Neural progenitor cell (in vitro differentiated cells): ENCODE data around the gene RCE1. TPM values are rescaled to one million over a fixed set of nuclear protein-coding genes. Genes with fewer than 3 reads are reported as not detected.

Experiments
- DNase-seq: peaks from one replicate; pipeline ENCODE4 v3.0.0-alpha.2; 2016; ENCODE audit warnings: low spot score
- H2AFZ ChIP-seq: fragments of 200-600 bp; sonication (generic); replicated peaks from 2 replicates; pipeline ENCODE4 v1.6.1; 2016; ENCODE audit warnings: antibody characterized with exemption
- H3F3A ChIP-seq: fragments of 200-600 bp; sonication (generic); 2 replicates; pipeline ENCODE4 v1.6.1; 2016; ENCODE audit warnings: antibody characterized with exemption, low read depth
- H3K27ac ChIP-seq: fragments of 200-600 bp; sonication (generic); 2 replicates; pipeline ENCODE4 v1.5.1; 2016; ENCODE audit warnings: mild to moderate bottlenecking
- H3K27me3 ChIP-seq: fragments of 200-600 bp; sonication (generic); 2 replicates; pipeline ENCODE4 v1.6.1; 2016; ENCODE audit warnings: mild to moderate bottlenecking, moderate library complexity
- H3K36me3 ChIP-seq: fragments of 200-600 bp; sonication (generic); 2 replicates; pipeline ENCODE4 v1.5.1; 2016
- H3K4me1 ChIP-seq: fragments of 200-600 bp; sonication (generic); 2 replicates; pipeline ENCODE4 v1.6.1; 2016; ENCODE audit warnings: mixed run types
- H3K4me2 ChIP-seq: fragments of 200-600 bp; sonication (generic); 2 replicates; pipeline ENCODE4 v1.6.1; 2016
- H3K4me3 ChIP-seq: fragments of 200-600 bp; sonication (generic); 2 replicates; pipeline ENCODE4 v1.5.1; 2016
- H3K79me2 ChIP-seq: fragments of 200-600 bp; sonication (generic); 2 replicates; pipeline ENCODE4 v1.6.1; 2016; ENCODE audit warnings: low read depth
- H3K9ac ChIP-seq: fragments of 200-600 bp; sonication (generic); 2 replicates; pipeline ENCODE4 v1.6.1; 2016
- H3K9me3 ChIP-seq: fragments of 200-600 bp; sonication (generic); 2 replicates; pipeline ENCODE4 v1.5.1; 2016; ENCODE audit warnings: low read depth
- H4K20me1 ChIP-seq: fragments of 200-600 bp; sonication (generic); 2 replicates; pipeline ENCODE4 v1.6.1; 2016; ENCODE audit warnings: low read depth
- H3K27ac Mint-ChIP-seq: 3 replicates; pipeline ENCODE4 v1.8.0; 2021; ENCODE audit warnings: mixed read lengths
- H3K27me3 Mint-ChIP-seq: 2 replicates; pipeline ENCODE4 v1.8.0; 2022; ENCODE audit warnings: low read depth, mild to moderate bottlenecking, inconsistent platforms, moderate library complexity, mixed read lengths; ENCODE audit not compliant: insufficient read depth
- H3K36me3 Mint-ChIP-seq: 3 replicates; pipeline ENCODE4 v1.8.0; 2021; ENCODE audit warnings: mixed read lengths
- H3K4me1 Mint-ChIP-seq: 3 replicates; pipeline ENCODE4 v1.8.0; 2021; ENCODE audit warnings: mixed read lengths
- H3K4me3 Mint-ChIP-seq: 3 replicates; pipeline ENCODE4 v1.8.0; 2021; ENCODE audit warnings: mild to moderate bottlenecking, moderate library complexity, mixed read lengths
- H3K9me3 Mint-ChIP-seq: 3 replicates; pipeline ENCODE4 v1.8.0; 2020; ENCODE audit warnings: mixed read lengths
- CTCF ChIP-seq: fragments of 200-600 bp; sonication (generic); IDR thresholded peaks from 2 replicates; pipeline ENCODE4 v1.5.1; 2017; ENCODE audit warnings: antibody characterized with exemption, mild to moderate bottlenecking
- EZH2 ChIP-seq: fragments of 200-600 bp; sonication (generic); IDR thresholded peaks from 2 replicates; pipeline ENCODE4 v1.6.1; 2017; ENCODE audit warnings: antibody characterized with exemption, mild to moderate bottlenecking, moderate library complexity
- EZH2phosphoT487 ChIP-seq: fragments of 200-600 bp; sonication (generic); IDR thresholded peaks from 2 replicates; pipeline ENCODE4 v1.6.1; 2017; ENCODE audit warnings: antibody characterized with exemption
- total RNA-seq: library from RNA; depleted of rRNA; stranded (reverse); fragments of >200 nt; gene quantifications from 2 replicates; pipeline ENCODE4 v1.2.3, GENCODE V29; 2015; ENCODE audit warnings: low replicate concordance

RCE1 gene
- total RNA-seq, 1 donor from 2014 or later: 13.7 TPM

- no peak overlapping the region for H3K4me3 Mint-ChIP-seq
- Histone ChIP-seq H2AFZ (no peak overlapping the region), H3K36me3 (no peaks in the 10 kb centered on the region), H3F3A (no peaks in the 10 kb centered on the region), H3K4me2 (no peak overlapping the region), H3K9me3 (no peaks in the 10 kb centered on the region), H4K20me1 (no peaks in the 10 kb centered on the region), H3K27ac (no peak overlapping the region), H3K9ac (no peak overlapping the region), H3K4me3 (no peak overlapping the region), H3K79me2 (no peaks in the 10 kb centered on the region), H3K27me3 (no peaks in the 10 kb centered on the region), H3K4me1 (peaks cover 13% of the 10 kb centered on the region)
- no peak overlapping the region for H3K27ac Mint-ChIP-seq
- TF ChIP-seq CTCF (no peak), EZH2phosphoT487 (no peak), EZH2 (no peak)
- DNase-seq: no peak
- no peaks in the 10 kb centered on the region for H3K9me3 Mint-ChIP-seq
- H3K4me1 Mint-ChIP-seq: peaks cover 25% of the 10 kb centered on the region
- H3K27me3 Mint-ChIP-seq: peaks cover 2% of the 10 kb centered on the region
- H3K36me3 Mint-ChIP-seq: peaks cover 2% of the 10 kb centered on the region
These were observed 31.0 kb downstream of the RCE1 start for GRCh38 chr11:66874232-66874631.

- no peak overlapping the region for H3K9ac ChIP-seq
- H3F3A ChIP-seq: no peaks in the 10 kb centered on the region
- no peaks in the 10 kb centered on the region for H3K27me3 Mint-ChIP-seq
- TF ChIP-seq EZH2phosphoT487 (no peak), CTCF (no peak), EZH2 (no peak)
- peak overlapping the region; percentile 40 for H3K27ac Mint-ChIP-seq
- peaks cover 34% of the 10 kb centered on the region for H3K4me1 Mint-ChIP-seq
- H4K20me1 ChIP-seq: no peaks in the 10 kb centered on the region
- H3K79me2 ChIP-seq: no peaks in the 10 kb centered on the region
- H3K9me3 Mint-ChIP-seq: no peaks in the 10 kb centered on the region
- H3K27me3 ChIP-seq: no peaks in the 10 kb centered on the region
- no peak overlapping the region for H3K4me2 ChIP-seq
- H3K4me3 Mint-ChIP-seq: peak overlapping the region; percentile 41
- no peak for DNase-seq
- H3K36me3 Mint-ChIP-seq: peaks cover 2% of the 10 kb centered on the region
- H3K4me1 ChIP-seq: peaks cover 16% of the 10 kb centered on the region
- no peak overlapping the region for H3K27ac ChIP-seq
- H2AFZ ChIP-seq: no peak overlapping the region
- no peaks in the 10 kb centered on the region for H3K9me3 ChIP-seq
- H3K36me3 ChIP-seq: no peaks in the 10 kb centered on the region
- no peak overlapping the region for H3K4me3 ChIP-seq
These were observed 32.1 kb downstream of the RCE1 start for GRCh38 chr11:66875378-66875777.

GRCh38 chr11:66877588-66878385 is 34.5 kb downstream of the RCE1 start:
- no peak overlapping the region for H3K27ac ChIP-seq

More at GRCh38 chr11:66877588-66878385, 34.5 kb downstream of the RCE1 start:
- peaks cover 33% of the 10 kb centered on the region for H3K4me1 ChIP-seq
- no peaks in the 10 kb centered on the region for H3K79me2 ChIP-seq
- H3K9me3 ChIP-seq: no peaks in the 10 kb centered on the region
- Mint-ChIP-seq H3K27ac (no peak overlapping the region), H3K9me3 (no peaks in the 10 kb centered on the region), H3K36me3 (no peaks in the 10 kb centered on the region), H3K4me3 (no peak overlapping the region), H3K27me3 (peaks cover 5% of the 10 kb centered on the region), H3K4me1 (peaks cover 54% of the 10 kb centered on the region)
- TF ChIP-seq CTCF (no peak), EZH2phosphoT487 (no peak), EZH2 (no peak)
- peaks cover 6% of the 10 kb centered on the region for H3F3A ChIP-seq
- H3K27me3 ChIP-seq: no peaks in the 10 kb centered on the region
- H4K20me1 ChIP-seq: no peaks in the 10 kb centered on the region
- DNase-seq: no peak
- no peak overlapping the region for H3K9ac ChIP-seq
- H3K36me3 ChIP-seq: no peaks in the 10 kb centered on the region
- no peak overlapping the region for H2AFZ ChIP-seq
- no peak overlapping the region for H3K4me2 ChIP-seq
- H3K4me3 ChIP-seq: no peak overlapping the region
